Head of caudate nucleus (tissue), 42 donors: ENCODE results near the gene ADGRD2.

Experiments used
- DNase-seq, 42 donors: peaks; one replicate each; pipeline versions ENCODE4 v3.0.0 to v3.0.0-alpha.2; 2020 to 2021; ENCODE audit warnings: mixed read lengths in 7 of 42
- intact Hi-C: fragments of 100-400 bp; cut with DNase I; formaldehyde crosslinking; loops from one replicate; pipeline ENCODE4 v1.15.0; 2022

Gene ADGRD2

GRCh38 chr9:124428751-124429529 is 21.3 kb upstream of the ADGRD2 start:
- intact Hi-C loops, result no loop called here
- DNase-seq, result peak in 3 of 42 donors; percentile 13 to 35 (median 20)

- intact Hi-C loops, result no loop called here
- DNase-seq, result peak in 2 of 42 donors; percentile 12 to 36
These were observed 20.8 kb upstream of the ADGRD2 start for GRCh38 chr9:124429530-124429867.

GRCh38 chr9:124436320-124436719 is 13.9 kb upstream of the ADGRD2 start:
- no peak for DNase-seq
- intact Hi-C loops, result no loop called here

GRCh38 chr9:124437086-124437485 is 13.2 kb upstream of the ADGRD2 start:
- peak in 1 of 42 donors; percentile 10 for DNase-seq
- intact Hi-C loops, result no loop called here

- peak in 1 of 42 donors; percentile 23 for DNase-seq
- intact Hi-C loops, result no loop called here
These were observed 12.2 kb upstream of the ADGRD2 start for GRCh38 chr9:124438091-124438490.

GRCh38 chr9:124439086-124439485 is 11.2 kb upstream of the ADGRD2 start:
- no peak for DNase-seq
- intact Hi-C loops, result no loop called here

- peak in 1 of 42 donors; percentile 2 for DNase-seq
- intact Hi-C loops, result no loop called here
These were observed 10.5 kb upstream of the ADGRD2 start for GRCh38 chr9:124439686-124440243.

GRCh38 chr9:124440786-124441185 is 9.5 kb upstream of the ADGRD2 start:
- intact Hi-C loops, result no loop called here
- no peak for DNase-seq

GRCh38 chr9:124441291-124441690 is 9.0 kb upstream of the ADGRD2 start:
- DNase-seq, result no peak
- intact Hi-C loops, result no loop called here

- intact Hi-C loops, result no loop called here
- DNase-seq, result no peak
These were observed 7.9 kb upstream of the ADGRD2 start for GRCh38 chr9:124442379-124442778.

- intact Hi-C loops, result no loop called here
- no peak for DNase-seq
These were observed 7.4 kb upstream of the ADGRD2 start for GRCh38 chr9:124442826-124443225.

GRCh38 chr9:124443625-124444024 is 6.6 kb upstream of the ADGRD2 start:
- DNase-seq, result no peak
- intact Hi-C loops, result no loop called here

- no peak for DNase-seq
- intact Hi-C loops, result no loop called here
These were observed 6.1 kb upstream of the ADGRD2 start for GRCh38 chr9:124444166-124444565.

GRCh38 chr9:124447297-124447661 is 3.0 kb upstream of the ADGRD2 start:
- intact Hi-C loops, result no loop called here
- no peak for DNase-seq

- DNase-seq, result peak in 2 of 42 donors; percentile 5 to 7
These were observed 2.2 kb upstream of the ADGRD2 start for GRCh38 chr9:124448019-124448418.

GRCh38 chr9:124449381-124450151 is 685 bp upstream of the ADGRD2 start:
- DNase-seq, result no peak
- intact Hi-C loops, result no loop called here

More at GRCh38 chr9:124448019-124448418, 2.2 kb upstream of the ADGRD2 start:
- intact Hi-C loops, result no loop called here

- intact Hi-C loops, result no loop called here
- DNase-seq, result peak in 1 of 42 donors; percentile 1
These were observed 845 bp downstream of the ADGRD2 start for GRCh38 chr9:124450931-124451661.

GRCh38 chr9:124452326-124452725 is 2.1 kb downstream of the ADGRD2 start:
- intact Hi-C loops, result no loop called here
- DNase-seq, result no peak

- no peak for DNase-seq
- intact Hi-C loops, result no loop called here
These were observed 2.8 kb downstream of the ADGRD2 start for GRCh38 chr9:124452841-124453585.
